ENCODE results near the gene RFX4. TPM values are rescaled to one million over a fixed set of nuclear protein-coding genes. Genes with fewer than 3 reads are reported as not detected.

Gene RFX4
- total RNA-seq, 4 donors from 2014 or later: not detected

- Histone ChIP-seq H3K27me3 (no peaks in the 10 kb centered on the region), H3K27ac (no peak overlapping the region), H3K9me3 (no peaks in the 10 kb centered on the region), H3K4me1 (no peaks in the 10 kb centered on the region), H3K36me3 (no peaks in the 10 kb centered on the region), H3K4me3 (no peak overlapping the region)
- ATAC-seq (no peak), DNase-seq (no peak)
- intact Hi-C loops (cut with DNase I; ENCODE audit: low total_unique reads) (no loop called here), in situ Hi-C loops (cut with MboI; ENCODE audit: low sequenced_read_pairs in 4 of 4) (no loop called here)
- TF ChIP-seq CTCF (IDR thresholded peaks at IDR 0.05 in 4 of 5, conservative IDR thresholded peaks at IDR 0.05 in 1 of 5): no peak
- no peak for TF ChIP-seq POLR2A (IDR thresholded peaks at IDR 0.05)
Measured at GRCh38 chr12:106696071-106696470, 113.3 kb downstream of the RFX4 start.

- TF ChIP-seq CTCF (IDR thresholded peaks at IDR 0.05 in 4 of 5, conservative IDR thresholded peaks at IDR 0.05 in 1 of 5) (no peak), POLR2A (IDR thresholded peaks at IDR 0.05) (no peak)
- H3K9me3 ChIP-seq: no peaks in the 10 kb centered on the region
- ATAC-seq (no peak), DNase-seq (no peak)
- no peak overlapping the region for H3K27ac ChIP-seq
- no peaks in the 10 kb centered on the region for H3K4me1 ChIP-seq
- H3K27me3 ChIP-seq: no peaks in the 10 kb centered on the region
- in situ Hi-C loops (cut with MboI; ENCODE audit: low sequenced_read_pairs in 4 of 4) (no loop called here), intact Hi-C loops (cut with DNase I; ENCODE audit: low total_unique reads) (no loop called here)
- H3K4me3 ChIP-seq: no peak overlapping the region
- no peaks in the 10 kb centered on the region for H3K36me3 ChIP-seq
Measured at GRCh38 chr12:106696681-106697417, 114.0 kb downstream of the RFX4 start.

- no peaks in the 10 kb centered on the region for H3K4me1 ChIP-seq
- no peak overlapping the region for H3K4me3 ChIP-seq
- intact Hi-C loops (cut with DNase I; ENCODE audit: low total_unique reads): no loop called here
- H3K27ac ChIP-seq: no peak overlapping the region
- in situ Hi-C loops (cut with MboI; ENCODE audit: low sequenced_read_pairs in 4 of 4): no loop called here
- no peaks in the 10 kb centered on the region for H3K27me3 ChIP-seq
- DNase-seq (no peak), ATAC-seq (no peak)
- H3K9me3 ChIP-seq: no peaks in the 10 kb centered on the region
- no peaks in the 10 kb centered on the region for H3K36me3 ChIP-seq
- TF ChIP-seq POLR2A (IDR thresholded peaks at IDR 0.05): no peak
- TF ChIP-seq CTCF (IDR thresholded peaks at IDR 0.05 in 4 of 5, conservative IDR thresholded peaks at IDR 0.05 in 1 of 5): no peak
Measured at GRCh38 chr12:106704081-106704480, 121.3 kb downstream of the RFX4 start.

- ATAC-seq: no peak
- TF ChIP-seq CTCF (IDR thresholded peaks at IDR 0.05 in 4 of 5, conservative IDR thresholded peaks at IDR 0.05 in 1 of 5) (no peak), POLR2A (IDR thresholded peaks at IDR 0.05) (no peak)
- H3K4me3 ChIP-seq: no peak overlapping the region
- intact Hi-C loops (cut with DNase I; ENCODE audit: low total_unique reads): no loop called here
- no peaks in the 10 kb centered on the region for H3K36me3 ChIP-seq
- H3K27me3 ChIP-seq: no peaks in the 10 kb centered on the region
- DNase-seq: no peak
- no peaks in the 10 kb centered on the region for H3K9me3 ChIP-seq
- H3K27ac ChIP-seq: no peak overlapping the region
- in situ Hi-C loops (cut with MboI; ENCODE audit: low sequenced_read_pairs in 4 of 4): no loop called here
- H3K4me1 ChIP-seq: no peaks in the 10 kb centered on the region
Measured at GRCh38 chr12:106705971-106706370, 123.2 kb downstream of the RFX4 start.

GRCh38 chr12:106709068-106709511 is 126.3 kb downstream of the RFX4 start:
- Histone ChIP-seq H3K4me3 (no peak overlapping the region), H3K27ac (no peak overlapping the region), H3K36me3 (no peaks in the 10 kb centered on the region), H3K27me3 (no peaks in the 10 kb centered on the region), H3K9me3 (no peaks in the 10 kb centered on the region), H3K4me1 (no peaks in the 10 kb centered on the region)
- in situ Hi-C loops (cut with MboI; ENCODE audit: low sequenced_read_pairs in 4 of 4) (no loop called here), intact Hi-C loops (cut with DNase I; ENCODE audit: low total_unique reads) (no loop called here)
- TF ChIP-seq POLR2A (IDR thresholded peaks at IDR 0.05): no peak
- no peak for TF ChIP-seq CTCF (IDR thresholded peaks at IDR 0.05 in 4 of 5, conservative IDR thresholded peaks at IDR 0.05 in 1 of 5)
- ATAC-seq: no peak
- DNase-seq: no peak

All from gastrocnemius medialis (tissue), 4 donors.